ENCODE results near the gene F13A1. TPM values are rescaled to one million over a fixed set of nuclear protein-coding genes. Genes with fewer than 3 reads are reported as not detected.

Gene F13A1
- total and polyA plus RNA-seq, 2 donors (not counting 3 experiments of a cell fraction or from before 2014, with no cell fraction given): not detected

DNA sequence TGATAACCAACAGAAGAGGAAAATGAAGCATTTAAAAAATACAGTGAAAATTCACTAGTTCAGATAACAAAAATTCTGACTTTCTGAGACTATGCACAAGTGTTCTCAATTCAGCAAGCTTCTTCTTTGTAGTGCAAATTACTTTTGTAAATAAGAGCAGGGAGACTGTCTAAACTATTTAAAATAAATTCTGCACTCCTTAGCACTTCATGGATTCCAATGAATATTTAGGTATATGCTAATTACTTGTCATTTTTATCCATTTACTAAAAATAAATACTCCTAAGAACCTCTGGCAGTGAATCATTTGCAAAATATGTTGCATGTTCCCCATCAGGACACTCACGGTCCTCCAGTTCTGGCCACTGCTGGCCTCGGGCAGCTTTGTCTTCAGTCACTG lies 139.8 kb downstream of the F13A1 start:
- TF ChIP-seq POLR2AphosphoS5 (IDR thresholded peaks at IDR 0.05; ENCODE audit: insufficient read depth, low read depth, low read length) (no peak), EZH2 (IDR thresholded peaks at IDR 0.05; ENCODE audit: borderline replicate concordance, low read depth, low read length, severe bottlenecking) (no peak), JUN (IDR thresholded peaks at IDR 0.05; ENCODE audit: borderline replicate concordance, insufficient read depth, insufficient read length, low read depth) (no peak), POLR2A (IDR thresholded peaks at IDR 0.05; ENCODE audit: low read depth, low read length) (no peak), MYC (IDR thresholded peaks at IDR 0.05; ENCODE audit: low read depth, low read length) (no peak), GATA2 (IDR thresholded peaks at IDR 0.05; ENCODE audit: insufficient read depth, insufficient read length, low read depth, low read length) (no peak), MAX (IDR thresholded peaks at IDR 0.05; ENCODE audit: insufficient read depth, insufficient read length) (no peak), FOS (IDR thresholded peaks at IDR 0.05; ENCODE audit: borderline replicate concordance, insufficient read depth, low read length) (no peak), CTCF (IDR thresholded peaks at IDR 0.05; ENCODE audit: extremely low read depth in 1 of 2, insufficient read depth in 1 of 2, low read depth in 1 of 2, low read length in 2 of 2) (no peak)
- Histone ChIP-seq H3K9me1 (replicated peaks; ENCODE audit: control insufficient read depth, extremely low read depth, insufficient read depth, low read length) (no peaks in the 10 kb centered on the region), H3K27ac (ENCODE audit: insufficient read depth, low read depth, low read length) (no peak overlapping the region), H4K20me1 (replicated peaks; ENCODE audit: control insufficient read depth, extremely low read depth, insufficient read depth, low read length) (no peaks in the 10 kb centered on the region), H3K79me2 (ENCODE audit: control insufficient read depth, insufficient read depth, low read length) (no peaks in the 10 kb centered on the region), H3K9ac (replicated peaks; ENCODE audit: extremely low read depth, insufficient read depth, low read length) (no peak overlapping the region), H2AFZ (ENCODE audit: low read depth, low read length) (no peak overlapping the region), H3K4me3 (replicated peaks in 1 of 3; ENCODE audit: insufficient read depth in 1 of 3, low read depth in 1 of 3, low read length in 3 of 3) (no peak overlapping the region), H3K36me3 (ENCODE audit: control insufficient read depth in 2 of 2, extremely low read depth in 1 of 2, insufficient read depth in 2 of 2, low read length in 2 of 2) (no peaks in the 10 kb centered on the region), H3K9me3 (replicated peaks; ENCODE audit: control insufficient read depth, insufficient read depth, low read length) (peaks cover 3% of the 10 kb centered on the region), H3K4me1 (ENCODE audit: control insufficient read depth, extremely low read depth, insufficient read depth, low read length) (no peaks in the 10 kb centered on the region), H3K4me2 (ENCODE audit: insufficient read depth, low read length) (no peak overlapping the region), H3K27me3 (ENCODE audit: control insufficient read depth in 2 of 2, insufficient read depth in 2 of 2, low read length in 2 of 2) (no peaks in the 10 kb centered on the region)
- dilution Hi-C loops (cut with MboI; ENCODE audit: extremely low pct_ligation_motif_present, low sequenced_read_pairs): no loop called here
- FAIRE-seq (no peak), DNase-seq (ENCODE audit: low read depth, low spot score) (no peak)
- intact Hi-C loops (cut with micrococcal nuclease): no loop called here
- POLR2A ChIA-PET: no interaction called here
- CTCF ChIA-PET: no interaction called here
- BruUV-seq (replicated peaks): no TSS peak
